Stimulated activated CD4-positive, alpha-beta T cell treated with anti-CD3 and anti-CD28 coated beads, TNF-alpha, amount 100 ng/mL, for 24 hours (primary cell): Measurements from ENCODE around the gene PCOLCE2.
A peak's percentile ranks its signal among the peaks of the same experiment; 100 is the strongest.

Experiments used
- DNase-seq, 3 experiments: peaks; one replicate each; pipeline ENCODE4 v3.0.0-alpha.2; 2020; ENCODE audit warnings: low read depth in 3 of 3

Gene PCOLCE2, protein sequence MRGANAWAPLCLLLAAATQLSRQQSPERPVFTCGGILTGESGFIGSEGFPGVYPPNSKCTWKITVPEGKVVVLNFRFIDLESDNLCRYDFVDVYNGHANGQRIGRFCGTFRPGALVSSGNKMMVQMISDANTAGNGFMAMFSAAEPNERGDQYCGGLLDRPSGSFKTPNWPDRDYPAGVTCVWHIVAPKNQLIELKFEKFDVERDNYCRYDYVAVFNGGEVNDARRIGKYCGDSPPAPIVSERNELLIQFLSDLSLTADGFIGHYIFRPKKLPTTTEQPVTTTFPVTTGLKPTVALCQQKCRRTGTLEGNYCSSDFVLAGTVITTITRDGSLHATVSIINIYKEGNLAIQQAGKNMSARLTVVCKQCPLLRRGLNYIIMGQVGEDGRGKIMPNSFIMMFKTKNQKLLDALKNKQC

DNA sequence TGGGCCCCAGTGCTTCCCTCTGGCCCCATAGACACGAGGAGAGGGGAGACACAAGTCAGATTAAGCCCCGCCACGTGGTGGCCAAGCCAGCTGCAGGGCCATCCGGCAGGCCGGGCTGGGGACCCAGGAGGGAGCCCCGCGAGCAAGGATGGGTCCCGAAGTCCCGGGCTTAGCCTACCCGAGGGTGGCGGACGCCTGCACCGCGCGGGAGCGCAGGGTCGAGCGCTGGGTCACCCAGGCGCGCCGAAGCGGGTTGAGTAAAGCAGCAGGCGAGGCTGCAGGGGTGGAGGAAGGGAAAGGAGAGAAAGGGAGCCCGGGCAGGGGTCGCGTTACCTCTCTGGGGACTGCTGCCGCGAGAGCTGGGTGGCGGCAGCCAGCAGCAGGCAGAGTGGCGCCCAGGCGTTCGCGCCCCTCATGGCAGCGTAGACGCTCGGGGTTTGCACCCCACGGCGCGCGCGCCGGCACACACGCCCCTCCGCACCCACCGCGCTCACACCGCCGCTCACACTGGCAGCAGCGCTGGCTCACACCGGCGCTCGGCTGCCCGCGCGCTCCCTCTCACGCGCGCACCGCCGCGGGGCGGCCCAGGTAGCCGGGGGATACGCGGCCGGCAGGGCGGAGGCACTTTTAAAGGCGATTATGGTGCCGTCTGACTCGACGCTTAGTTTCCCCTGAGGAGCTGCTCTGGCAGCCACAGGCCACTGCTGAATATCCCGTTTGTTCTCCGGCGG, at the start of gene PCOLCE2:
PCOLCE2 (minus strand) TSS at position 603 of the 731 bp plus-strand sequence; CDS start at position 416, 187 bp downstream.
- DNase-seq, result peak in 1 of 3 experiments; percentile 18

DNA sequence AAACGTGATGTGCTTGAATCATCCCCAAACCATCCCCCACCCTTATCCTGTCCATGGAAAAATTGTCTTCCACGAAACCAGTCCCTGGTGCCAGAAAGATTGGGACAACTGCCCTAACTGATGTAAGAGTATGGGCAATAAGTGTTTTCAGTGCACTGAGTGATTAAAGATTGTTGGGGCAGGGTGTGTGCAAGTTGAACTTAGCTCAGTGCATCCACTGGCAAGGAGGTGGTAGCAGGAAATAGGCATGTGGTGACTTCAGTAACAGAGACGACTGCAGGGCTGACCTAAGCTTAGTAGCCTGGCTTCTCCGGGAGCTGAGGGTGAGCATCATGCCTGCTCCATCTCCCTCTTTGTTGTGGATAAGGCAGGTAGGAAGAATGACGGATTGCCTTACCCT, 47.1 kb upstream of the PCOLCE2 start:
- DNase-seq, result no peak

DNA sequence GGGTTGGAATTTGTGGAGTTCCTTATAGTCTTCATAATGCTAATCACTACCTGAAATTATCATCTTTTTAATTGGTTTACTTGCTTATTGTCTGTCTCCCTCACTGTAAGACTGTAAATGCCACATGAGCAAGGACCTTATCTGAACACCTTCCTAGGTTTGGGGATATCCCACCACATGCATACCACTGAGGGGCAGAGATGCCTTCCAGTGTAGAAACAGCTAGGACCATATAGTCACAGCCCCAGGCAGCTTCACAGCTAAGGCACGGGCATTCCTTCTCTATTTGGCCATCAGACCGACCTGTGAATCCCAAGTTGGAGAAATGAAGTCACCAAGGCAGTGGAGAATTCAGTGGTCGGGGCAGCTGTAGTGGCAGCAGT, 46.0 kb upstream of the PCOLCE2 start:
- DNase-seq, result no peak

DNA sequence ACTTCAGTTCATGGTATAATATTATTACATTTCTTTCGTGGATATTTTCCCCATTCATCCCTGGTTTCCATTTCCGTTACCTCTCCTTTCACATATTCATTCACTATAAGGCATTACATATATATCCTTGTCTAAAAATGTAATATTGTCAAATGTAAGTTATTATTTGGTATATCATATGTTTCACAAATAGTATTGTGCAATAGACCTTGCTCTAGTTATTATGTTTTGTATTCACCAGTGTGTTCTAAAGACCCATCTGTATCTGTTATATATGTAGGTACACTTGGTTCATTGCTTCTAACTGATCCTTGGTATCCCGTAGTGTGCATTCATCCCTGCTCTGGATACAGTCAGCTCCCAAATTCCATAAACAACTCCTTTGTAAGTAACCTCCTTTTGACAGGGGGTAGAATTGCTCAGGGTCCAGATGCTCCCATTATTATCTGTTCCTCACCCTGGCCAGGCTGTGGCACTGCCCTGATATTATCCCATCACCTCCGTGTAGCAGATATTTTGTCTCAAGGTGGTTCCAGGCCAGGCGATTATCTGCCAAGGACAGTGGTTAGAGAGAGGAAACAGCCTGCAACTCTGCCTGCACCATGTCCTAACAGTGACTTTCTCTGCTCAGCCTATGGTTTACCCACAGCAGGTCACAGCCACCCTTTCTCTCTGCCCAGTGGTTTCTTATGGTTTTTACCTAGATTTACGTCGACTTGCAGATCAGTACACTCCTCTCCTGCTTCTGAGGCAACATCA, 45.4 kb upstream of the PCOLCE2 start:
- DNase-seq, result no peak

DNA sequence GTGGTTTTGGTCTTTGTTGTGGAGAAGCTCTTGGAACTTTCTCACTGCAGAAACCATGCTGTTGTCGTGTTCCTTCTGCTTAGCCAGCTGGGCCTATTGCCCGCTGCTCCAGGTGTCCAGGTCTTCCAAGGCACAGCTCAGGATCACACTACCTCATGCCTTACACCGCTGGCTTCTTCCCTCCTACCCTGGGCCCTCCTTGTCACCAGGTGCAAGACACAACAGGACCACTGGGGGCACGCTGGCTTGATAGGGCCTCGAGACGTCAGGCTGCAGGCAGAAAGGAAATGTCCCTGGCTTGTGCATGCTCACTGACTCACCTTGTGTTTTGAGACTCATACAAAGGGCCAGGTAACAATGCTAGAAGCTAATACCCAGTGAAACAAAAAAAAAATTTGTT, 42.3 kb upstream of the PCOLCE2 start:
- DNase-seq, result peak in 1 of 3 experiments; percentile 19

DNA sequence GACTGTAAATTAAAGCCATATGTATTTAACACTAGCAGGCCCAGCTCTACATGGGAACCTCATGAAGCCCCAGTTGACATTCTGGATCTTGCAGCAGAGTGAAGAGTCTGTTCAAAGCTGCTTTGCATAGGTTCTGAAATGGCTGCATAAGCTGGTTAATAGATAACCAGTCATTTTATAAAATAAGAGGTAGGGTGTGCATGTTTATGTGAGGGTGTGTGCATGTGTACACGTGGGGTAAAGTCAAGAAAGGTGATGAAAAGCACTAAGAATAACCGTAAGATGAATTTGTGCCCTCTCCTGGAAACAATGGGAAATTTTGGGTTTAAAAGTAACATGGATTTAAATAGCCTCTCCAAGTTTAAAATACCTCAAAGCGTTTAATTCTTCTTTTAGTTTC, 41.6 kb upstream of the PCOLCE2 start:
- DNase-seq, result no peak

DNA sequence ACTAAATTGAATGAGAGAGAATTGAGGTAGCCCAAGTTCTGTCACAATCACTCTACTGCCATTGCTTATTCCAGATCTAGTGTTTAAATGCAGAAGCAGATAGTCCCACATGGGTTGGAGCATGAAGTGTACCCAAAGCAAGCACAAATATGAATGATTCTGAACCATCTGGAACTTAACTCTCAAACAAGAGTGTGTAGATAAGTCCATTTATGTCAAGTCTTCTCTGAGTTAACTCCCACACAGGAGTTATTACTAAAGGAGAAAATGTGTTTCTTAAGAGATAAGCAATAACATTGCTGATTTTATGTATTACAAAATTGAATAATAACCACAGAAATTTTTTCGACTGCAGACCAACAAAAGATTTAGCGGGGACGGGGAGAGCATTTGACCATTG, 41.0 kb upstream of the PCOLCE2 start:
- DNase-seq, result no peak

DNA sequence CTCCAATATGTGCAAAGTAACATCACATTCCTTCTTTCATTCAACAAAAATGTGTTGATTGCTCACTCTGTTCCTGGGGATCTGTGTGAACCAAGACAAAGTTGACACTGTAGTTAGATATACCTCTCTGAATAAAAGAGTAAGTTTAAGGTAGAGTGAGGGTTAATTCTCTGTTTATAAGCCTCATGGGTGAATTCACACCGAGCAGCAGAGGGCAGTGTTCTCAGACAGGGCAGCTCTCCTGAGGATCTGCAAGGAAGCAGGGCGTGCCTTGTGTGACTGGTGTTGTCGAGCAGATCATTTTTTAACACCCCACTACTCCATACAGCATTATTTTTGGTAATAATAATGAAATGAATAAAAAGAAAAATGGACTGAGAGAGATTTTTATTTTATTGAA, 40.2 kb upstream of the PCOLCE2 start:
- DNase-seq, result peak in 1 of 3 experiments; percentile 35

DNA sequence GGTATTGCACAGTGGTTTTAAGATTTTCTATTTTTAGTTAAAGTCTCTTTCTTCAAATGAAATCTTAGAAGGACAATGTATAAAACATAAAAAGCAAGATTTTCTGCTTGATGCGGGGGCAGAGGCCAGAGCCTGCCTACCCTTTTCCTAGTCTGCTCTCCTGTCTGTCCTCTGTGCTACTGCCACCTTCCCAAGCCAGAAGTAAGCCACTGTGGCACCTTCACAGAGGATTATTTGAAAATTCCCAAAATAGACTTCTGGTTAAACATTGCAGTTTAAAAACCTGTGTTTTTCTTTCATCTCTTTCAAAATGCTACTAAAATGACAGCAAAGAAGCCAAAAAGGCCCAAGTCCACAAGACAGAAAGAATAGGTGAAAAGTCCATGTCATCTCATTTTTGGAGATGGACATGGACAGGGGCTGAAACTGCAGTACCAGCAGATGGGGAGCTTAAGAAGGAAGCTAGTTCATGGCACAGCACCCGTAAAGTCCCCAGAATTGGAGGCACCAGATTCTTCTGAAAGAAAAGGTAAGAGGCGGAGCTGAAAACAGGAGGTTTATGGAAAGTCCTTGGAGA, 37.6 kb upstream of the PCOLCE2 start:
- no peak for DNase-seq

DNA sequence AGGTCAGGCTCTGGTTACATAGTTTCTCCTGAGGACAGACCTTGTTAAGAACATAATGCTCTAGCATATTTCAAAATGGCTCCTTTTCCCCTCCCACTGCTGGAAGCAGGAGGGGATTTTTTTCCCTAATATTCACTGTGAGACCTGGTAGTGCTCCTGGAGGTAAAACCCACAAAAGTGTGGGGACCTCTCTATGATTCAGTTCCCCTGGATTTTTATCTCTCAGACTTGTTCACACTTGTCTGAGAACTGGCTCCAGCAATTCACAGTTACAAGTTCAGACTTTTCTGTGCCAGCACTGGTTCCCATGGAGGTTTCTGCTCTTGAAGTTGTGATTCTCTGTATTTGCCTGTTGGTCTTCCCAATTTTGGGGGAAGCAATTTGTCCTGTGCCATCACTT, 36.3 kb upstream of the PCOLCE2 start:
- no peak for DNase-seq

DNA sequence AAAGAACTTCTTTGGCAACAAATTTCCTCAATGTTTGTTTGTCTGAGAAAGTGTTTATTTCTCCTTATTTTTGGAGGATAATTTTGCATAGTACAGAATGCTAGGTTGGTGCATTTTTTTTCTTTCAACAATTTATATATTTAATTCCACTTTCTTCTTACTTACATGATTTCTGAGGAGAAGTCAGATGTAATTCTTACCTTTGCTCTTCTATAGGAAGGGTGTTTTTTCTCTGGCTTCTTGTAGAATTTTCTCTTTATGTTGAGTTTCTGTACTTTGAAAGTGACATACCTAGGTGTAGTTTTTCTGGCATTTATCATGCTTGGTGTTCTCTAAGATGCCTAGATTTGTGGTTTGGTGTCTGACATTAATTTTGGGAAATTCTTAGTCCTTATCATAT, 34.8 kb upstream of the PCOLCE2 start:
- no peak for DNase-seq

DNA sequence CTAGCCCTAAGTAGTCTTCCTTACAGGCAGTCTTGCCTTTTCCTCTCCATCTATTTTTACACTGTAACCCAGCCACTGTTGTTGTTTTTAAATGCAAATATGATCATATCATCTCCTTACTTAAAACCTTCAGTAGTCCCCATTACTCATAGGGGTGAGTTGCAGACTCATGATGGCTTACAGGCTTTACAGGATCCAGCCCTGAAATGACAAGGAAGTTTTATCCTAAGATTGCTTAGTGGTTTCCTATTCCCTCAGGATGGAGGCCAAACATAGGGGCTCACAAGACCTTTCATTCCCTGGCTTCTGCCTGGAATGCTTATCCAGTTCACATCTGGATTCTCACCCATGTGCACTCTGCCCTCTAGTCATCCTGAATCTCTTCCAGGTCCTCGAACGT, 27.7 kb upstream of the PCOLCE2 start:
- DNase-seq, result no peak

DNA sequence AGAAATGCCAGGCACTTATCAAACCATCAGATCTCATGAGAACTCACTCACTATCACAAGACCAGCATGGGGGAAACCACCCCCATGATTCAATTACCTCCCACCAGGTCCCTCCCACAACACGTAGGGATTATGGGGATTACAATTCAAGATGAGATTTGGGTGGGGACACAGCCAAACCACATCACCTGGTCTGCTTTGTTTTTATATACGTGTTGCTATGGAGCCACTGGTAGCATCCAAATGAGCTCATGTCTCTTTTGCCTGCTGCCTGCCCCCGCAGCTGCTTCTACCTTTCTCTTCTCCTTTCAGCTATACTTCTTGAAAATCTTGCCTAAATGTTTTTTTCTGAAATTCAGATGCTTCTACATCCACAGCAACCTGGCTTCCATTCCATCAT, 26.8 kb upstream of the PCOLCE2 start:
- no peak for DNase-seq

DNA sequence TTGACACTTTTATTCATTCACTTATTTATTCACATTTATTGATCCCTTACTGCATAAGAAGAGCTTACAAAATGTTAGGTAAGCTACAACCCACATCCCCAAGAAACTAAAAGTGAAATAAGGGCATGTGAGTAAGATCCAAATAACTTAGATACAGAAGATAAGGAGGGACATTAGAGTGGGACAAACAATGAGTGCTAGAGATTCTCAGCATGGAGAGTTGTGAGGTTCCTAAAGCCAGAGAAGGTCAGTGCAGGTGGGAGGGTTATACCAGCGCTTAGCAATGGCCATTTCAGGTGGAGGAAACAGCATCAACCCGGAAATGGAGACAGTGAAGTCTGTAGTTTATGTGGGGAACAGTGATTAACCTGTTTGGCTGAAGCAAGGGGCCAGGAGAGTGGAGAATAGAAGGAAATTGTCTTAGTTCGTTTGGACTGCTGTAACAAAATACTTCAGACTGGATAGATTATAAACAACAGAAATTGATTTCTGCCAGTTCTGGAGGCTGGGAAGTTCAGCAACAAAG, 25.5 kb upstream of the PCOLCE2 start:
- no peak for DNase-seq

DNA sequence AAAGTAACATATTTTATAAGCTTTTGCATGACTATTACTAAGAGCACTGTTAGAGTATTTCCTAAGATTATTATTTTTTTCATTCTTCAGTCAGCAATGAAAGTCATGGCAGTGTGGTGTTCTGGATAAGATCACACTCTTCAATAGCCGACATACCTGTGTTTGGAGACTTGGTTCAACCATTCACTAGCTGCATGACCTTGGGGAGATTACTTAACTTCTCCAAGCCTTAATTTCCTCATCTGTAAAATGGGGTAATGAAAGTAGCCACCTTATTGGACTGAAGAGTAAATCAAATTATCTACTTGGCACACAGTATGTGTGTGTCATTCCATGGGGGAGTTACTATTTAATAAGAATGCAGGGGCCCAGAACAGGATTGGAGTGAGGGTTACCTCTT, 24.5 kb upstream of the PCOLCE2 start:
- no peak for DNase-seq

DNA sequence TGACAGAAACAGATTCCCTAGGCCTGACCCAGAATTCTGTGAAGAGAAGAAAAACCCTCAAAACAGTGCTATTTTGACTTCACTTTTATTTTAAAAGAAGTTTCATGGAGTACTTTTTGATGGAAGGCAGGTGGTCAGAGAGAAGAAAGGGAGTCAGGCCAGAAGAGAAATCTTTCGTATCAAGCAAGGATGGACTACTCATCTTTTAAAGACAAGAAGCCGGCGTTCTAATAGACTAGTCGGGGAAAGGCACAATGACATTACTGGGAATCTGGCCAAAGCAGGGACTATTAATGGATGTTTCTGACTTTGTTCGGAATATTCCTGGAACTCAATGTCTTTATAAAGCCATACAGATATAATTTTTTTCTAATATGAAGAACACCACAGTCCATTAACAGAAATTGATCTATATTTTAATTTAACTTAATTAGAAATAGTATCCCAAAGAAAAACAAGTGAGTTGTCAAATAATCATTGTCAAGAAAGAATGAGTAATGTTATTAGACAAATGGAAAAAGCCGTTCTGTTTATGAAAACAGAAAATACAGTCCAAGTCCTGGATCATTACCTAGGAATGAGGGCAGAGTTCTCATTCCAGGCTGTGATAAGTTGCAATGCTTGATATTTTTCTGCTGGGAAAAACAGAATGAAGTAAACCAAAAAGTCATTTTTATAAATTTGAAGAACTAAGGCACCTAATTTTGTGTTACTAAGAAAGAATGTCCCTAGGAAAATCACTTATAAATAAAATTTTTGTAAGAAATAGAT, 23.7 kb upstream of the PCOLCE2 start:
- DNase-seq, result no peak

DNA sequence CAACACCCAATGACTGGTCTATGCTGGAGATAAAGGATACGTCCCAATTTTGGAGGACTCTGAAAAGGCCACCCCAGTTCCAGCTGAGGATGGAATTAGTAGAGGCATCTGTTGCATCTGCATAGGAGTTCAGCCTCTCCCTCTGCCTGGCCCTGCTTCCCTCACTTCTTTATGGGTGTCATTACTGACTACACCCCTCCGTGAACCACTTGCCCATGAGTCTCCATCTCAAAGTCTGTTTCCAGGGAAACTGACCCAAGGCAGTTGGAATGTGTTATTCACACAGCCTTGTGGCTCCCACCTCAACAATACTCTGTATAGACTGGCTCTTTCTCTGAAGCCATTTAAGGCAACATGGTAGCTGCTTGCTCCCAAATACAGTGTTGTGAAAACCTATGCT, 21.4 kb upstream of the PCOLCE2 start:
- no peak for DNase-seq

DNA sequence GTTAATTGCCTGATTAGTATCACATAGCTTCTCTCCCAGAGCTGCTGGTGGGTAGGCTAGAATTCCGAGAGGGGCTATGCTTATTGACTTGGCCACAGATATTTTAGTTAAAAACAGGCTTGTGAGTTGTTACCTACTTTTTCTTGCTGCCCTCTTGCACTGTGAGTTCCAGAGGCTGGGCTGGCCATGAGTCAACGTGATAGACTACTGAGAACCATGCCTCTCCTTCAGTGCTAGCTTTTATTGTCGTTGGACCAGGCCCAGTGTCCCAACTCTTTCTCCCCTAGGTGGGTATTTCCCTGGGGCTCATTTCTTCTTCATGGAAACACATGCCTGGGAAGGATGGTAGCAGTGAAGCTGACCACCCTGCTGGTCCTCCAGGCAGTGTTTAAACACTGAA, 20.4 kb upstream of the PCOLCE2 start:
- DNase-seq, result no peak

DNA sequence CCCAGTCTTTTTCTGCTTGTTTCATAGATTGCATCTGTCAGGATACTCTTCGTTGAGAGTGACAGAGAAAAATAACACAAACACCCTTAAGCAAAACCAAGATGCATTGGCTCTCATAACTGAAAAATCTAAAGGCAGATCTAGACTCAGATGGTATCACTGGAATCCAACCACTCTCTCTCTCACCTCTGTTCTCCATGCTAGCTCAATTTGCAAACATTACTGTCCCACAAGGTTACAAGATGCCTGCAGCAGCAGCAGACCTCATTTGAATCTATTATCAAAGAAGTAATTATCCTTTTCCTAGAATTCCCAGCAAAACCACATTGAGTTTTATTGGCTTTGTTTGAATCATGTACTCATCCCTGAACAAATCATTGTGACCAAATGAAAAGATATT, 19.1 kb upstream of the PCOLCE2 start:
- no peak for DNase-seq

DNA sequence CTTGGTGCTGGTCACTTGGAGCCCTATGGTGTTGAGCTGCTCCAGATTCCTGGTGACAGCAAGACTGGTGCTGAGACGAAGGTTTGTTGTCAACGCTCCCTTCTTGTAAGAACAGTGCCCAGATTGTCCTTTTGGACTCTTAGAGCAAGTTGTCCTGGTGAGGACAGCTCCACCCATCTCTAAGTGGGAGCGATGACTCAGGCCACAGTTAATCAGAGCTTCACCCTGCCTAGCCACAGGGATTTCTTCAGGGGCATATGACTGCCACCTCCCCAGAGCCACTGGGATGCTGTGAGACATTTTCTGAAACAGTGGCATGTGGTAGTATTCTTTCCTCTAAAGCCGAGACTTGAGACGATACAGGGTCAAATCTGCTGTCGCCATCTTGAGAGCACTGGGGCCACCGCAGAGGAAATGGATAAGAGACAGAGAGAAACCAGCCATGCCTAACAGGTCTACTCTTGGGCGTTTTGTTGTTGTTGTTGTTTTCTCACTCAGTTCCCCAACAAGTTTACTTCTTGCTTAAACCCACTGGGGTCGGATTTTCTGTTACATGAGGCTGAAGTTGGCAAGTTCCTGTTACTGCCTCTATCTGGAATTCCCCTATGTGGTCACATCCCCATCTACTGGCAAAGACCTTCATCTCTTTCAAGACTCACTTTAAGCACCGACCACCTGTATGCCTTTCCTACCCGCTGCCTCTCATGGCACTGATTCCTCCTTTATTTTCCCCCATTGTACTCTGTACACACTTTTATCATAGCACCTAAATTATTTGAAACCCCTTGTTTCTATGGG, 16.0 kb upstream of the PCOLCE2 start:
- DNase-seq, result no peak
